IMR-90 (cell line): Measurements from ENCODE around the gene TOB2. TPM values are rescaled to one million over a fixed set of nuclear protein-coding genes. Genes with fewer than 3 reads are reported as not detected.

ENCODE experiments used
- ATAC-seq: fragments of 200-7000 bp; cut with Tn5 transposase; 2 replicates; pipeline ENCODE4 v1.9.1; 2020; ENCODE audit warnings: low read depth, mild to moderate bottlenecking, moderate library complexity
- BruUV-seq: library from RNA; stranded (reverse); fragments of 400-500 nt; replicated peaks from 2 replicates; lab custom pipeline; 2021; lab: Mats Ljungman, UMichigan
- CTCF ChIA-PET: fragments of 300-600 bp; formaldehyde crosslinking; extraction: SDS; loops from one replicate; lab custom pipeline; 2021; ENCODE audit warnings: antibody characterized with exemption; lab: Yijun Ruan, JAX
- POLR2A ChIA-PET: fragments of 300-600 bp; sonication (Branson Sonifier 250); formaldehyde crosslinking; loops from one replicate; lab custom pipeline; 2022; ENCODE audit warnings: antibody characterized with exemption; ENCODE audit not compliant: unreplicated experiment; lab: Charles Lee
- DNase-seq: peaks from one replicate; pipeline ENCODE4 v3.0.0; 2013
- H2AFZ ChIP-seq: replicated peaks from 2 replicates; pipeline ENCODE3; 2013; ENCODE audit warnings: low read length, mild to moderate bottlenecking; ENCODE audit not compliant: poor library complexity
- H2AK5ac ChIP-seq: 2 replicates; pipeline ENCODE4 v1.6.1; 2013; ENCODE audit warnings: low read depth, low read length, inconsistent platforms
- H2AK9ac ChIP-seq: replicated peaks from 2 replicates; pipeline ENCODE3; 2013; ENCODE audit warnings: mild to moderate bottlenecking, low read depth, low read length, moderate library complexity; ENCODE audit not compliant: poor library complexity
- H2BK120ac ChIP-seq: 2 replicates; pipeline ENCODE4 v1.6.1; 2013; ENCODE audit warnings: low read depth, low read length, inconsistent platforms
- H2BK15ac ChIP-seq: 3 replicates; pipeline ENCODE4 v1.6.1; 2013; ENCODE audit warnings: low read depth, low read length, inconsistent platforms
- H2BK20ac ChIP-seq: 2 replicates; pipeline ENCODE4 v1.6.1; 2013; ENCODE audit warnings: low read depth, mild to moderate bottlenecking, inconsistent platforms, low read length, moderate library complexity
- H2BK5ac ChIP-seq: 2 replicates; pipeline ENCODE4 v1.6.1; 2013; ENCODE audit warnings: mild to moderate bottlenecking, low read depth, low read length, inconsistent platforms; ENCODE audit not compliant: poor library complexity, severe bottlenecking
- H3K14ac ChIP-seq: replicated peaks from 2 replicates; pipeline ENCODE4 v1.6.1; 2013; ENCODE audit warnings: low read depth, low read length, inconsistent platforms
- H3K18ac ChIP-seq: 2 replicates; pipeline ENCODE4 v1.6.1; 2013; ENCODE audit warnings: low read depth, low read length, control low read depth
- H3K23ac ChIP-seq: 2 replicates; pipeline ENCODE4 v1.6.1; 2013; ENCODE audit warnings: low read depth, low read length, inconsistent platforms
- H3K27ac ChIP-seq: 2 replicates; pipeline ENCODE4 v1.5.1; 2013; ENCODE audit warnings: mild to moderate bottlenecking, control low read depth, low read length; ENCODE audit not compliant: insufficient read depth
- H3K27me3 ChIP-seq: 2 replicates; pipeline ENCODE4 v1.6.1; 2013; ENCODE audit warnings: low read length; ENCODE audit not compliant: control insufficient read depth, insufficient read depth
- H3K36me3 ChIP-seq: 2 replicates; pipeline ENCODE4 v1.6.1; 2013; ENCODE audit warnings: low read length, mixed read lengths; ENCODE audit not compliant: control insufficient read depth, insufficient read depth
- H3K4ac ChIP-seq: 2 replicates; pipeline ENCODE4 v1.6.1; 2013; ENCODE audit warnings: low read depth, low read length, inconsistent platforms
- H3K4me1 ChIP-seq: 2 replicates; pipeline ENCODE4 v1.6.1; 2013; ENCODE audit warnings: low read length, mixed read lengths; ENCODE audit not compliant: control insufficient read depth, insufficient read depth
- H3K4me2 ChIP-seq: 2 replicates; pipeline ENCODE4 v1.6.1; 2013; ENCODE audit warnings: low read depth, mild to moderate bottlenecking, control low read depth, low read length, moderate library complexity
- H3K4me3 ChIP-seq: 2 replicates; pipeline ENCODE4 v1.5.1; 2013; ENCODE audit warnings: low read depth, mild to moderate bottlenecking, control low read depth, low read length, moderate library complexity; ENCODE audit not compliant: insufficient read depth
- H3K56ac ChIP-seq: 2 replicates; pipeline ENCODE4 v1.6.1; 2013; ENCODE audit warnings: low read length, inconsistent platforms; ENCODE audit not compliant: insufficient read depth; ENCODE audit errors: extremely low read depth
- H3K79me1 ChIP-seq, 2 experiments: 2 replicates each; pipeline ENCODE4 v1.6.1; 2013; ENCODE audit warnings: low read length in 2 of 2, inconsistent platforms in 1 of 2, low read depth in 1 of 2
- H3K9ac ChIP-seq: 2 replicates; pipeline ENCODE4 v1.6.1; 2013; ENCODE audit warnings: low read depth, low read length, control low read depth
- H3K9me1 ChIP-seq: 2 replicates; pipeline ENCODE4 v1.6.1; 2013; ENCODE audit warnings: low read length, inconsistent platforms; ENCODE audit not compliant: insufficient read depth
- H3K9me3 ChIP-seq: 2 replicates; pipeline ENCODE4 v1.6.1; 2013; ENCODE audit warnings: low read length; ENCODE audit not compliant: control insufficient read depth, insufficient read depth
- H4K20me1 ChIP-seq: 2 replicates; pipeline ENCODE4 v1.6.1; 2013; ENCODE audit warnings: low read length, inconsistent platforms; ENCODE audit not compliant: insufficient read depth
- H4K5ac ChIP-seq: 2 replicates; pipeline ENCODE4 v1.6.1; 2013; ENCODE audit warnings: mild to moderate bottlenecking, low read depth, low read length, control low read depth
- H4K8ac ChIP-seq, 2 experiments: 2 replicates each; pipeline ENCODE4 v1.6.1; 2013; ENCODE audit warnings: low read depth in 2 of 2, low read length in 2 of 2, control low read depth in 1 of 2, inconsistent platforms in 1 of 2
- H4K91ac ChIP-seq: 2 replicates; pipeline ENCODE4 v1.6.1; 2013; ENCODE audit warnings: low read depth, low read length, inconsistent platforms; ENCODE audit not compliant: insufficient read depth
- BHLHE40 ChIP-seq: fragments of 150-350 bp; IDR thresholded peaks from 2 replicates; pipeline ENCODE4 v1.6.1; 2016; ENCODE audit warnings: mild to moderate bottlenecking, low read depth, low read length
- CEBPB ChIP-seq: IDR thresholded peaks from 2 replicates; pipeline ENCODE4 v1.6.1; 2012; ENCODE audit warnings: low read depth, low read length, improper control_type of control experiment
- CHD1 ChIP-seq: IDR thresholded peaks from 2 replicates; pipeline ENCODE4 v1.6.1; 2012; ENCODE audit warnings: low read depth, low read length, improper control_type of control experiment
- FOS ChIP-seq: fragments of 150-350 bp; IDR thresholded peaks from 2 replicates; pipeline ENCODE4 v1.6.1; 2016; ENCODE audit warnings: low read depth, low read length
- MAFK ChIP-seq: IDR thresholded peaks from 2 replicates; pipeline ENCODE4 v1.6.1; 2012; ENCODE audit warnings: low read depth, low read length, improper control_type of control experiment
- MAZ ChIP-seq: IDR thresholded peaks from 2 replicates; pipeline ENCODE4 v1.6.1; 2012; ENCODE audit warnings: low read depth, mild to moderate bottlenecking, low read length, improper control_type of control experiment, moderate library complexity, borderline replicate concordance
- MXI1 ChIP-seq: IDR thresholded peaks from 2 replicates; pipeline ENCODE4 v1.6.1; 2012; ENCODE audit warnings: low read depth, mild to moderate bottlenecking, low read length, moderate library complexity, borderline replicate concordance
- NFE2L2 ChIP-seq: fragments of 150-350 bp; IDR thresholded peaks from 2 replicates; pipeline ENCODE4 v1.6.1; 2016; ENCODE audit warnings: low read depth, mild to moderate bottlenecking, low read length
- POLR2A ChIP-seq: IDR thresholded peaks from 2 replicates; pipeline ENCODE4 v1.6.1; 2012; ENCODE audit warnings: mild to moderate bottlenecking, low read depth, low read length
- RAD21 ChIP-seq: IDR thresholded peaks from 2 replicates; pipeline ENCODE4 v1.6.1; 2012; ENCODE audit warnings: low read length, improper control_type of control experiment
- RCOR1 ChIP-seq: IDR thresholded peaks from 2 replicates; pipeline ENCODE4 v1.6.1; 2012; ENCODE audit warnings: mild to moderate bottlenecking, low read length, improper control_type of control experiment; ENCODE audit not compliant: insufficient replicate concordance
- RFX5 ChIP-seq: IDR thresholded peaks from 2 replicates; pipeline ENCODE4 v1.8.0; 2012; ENCODE audit warnings: low read depth, mild to moderate bottlenecking, low read length, moderate library complexity
- SMC3 ChIP-seq: fragments of 150-350 bp; IDR thresholded peaks from 2 replicates; pipeline ENCODE4 v1.6.1; 2016; ENCODE audit warnings: low read depth, mild to moderate bottlenecking, antibody characterized with exemption, low read length, moderate library complexity
- WGBS, 2 experiments: methylation state at CpG; one replicate each; pipeline versions ENCODE4 v1.1.5 to v1.1.7; 2013; ENCODE audit warnings: missing lambda C conversion rate in 2 of 2; ENCODE audit not compliant: insufficient read length in 1 of 2; ENCODE audit errors: extremely low coverage in 2 of 2; 5-methylcytosine and 5-hydroxymethylcytosine counted together
- dilution Hi-C: fragments of 300-500 bp; cut with HindIII; formaldehyde crosslinking; loops from one replicate; pipeline ENCODE4 v1.14.3; 2018; ENCODE audit warnings: low sequenced_read_pairs; ENCODE audit not compliant: unreplicated experiment
- in situ Hi-C: fragments of 300-500 bp; cut with MboI; formaldehyde crosslinking; loops from 3 replicates; pipeline ENCODE4 v1.14.3; 2019; ENCODE audit warnings: low sequenced_read_pairs, inconsistent platforms, mixed read lengths
- intact Hi-C: fragments of 100-400 bp; cut with micrococcal nuclease; formaldehyde crosslinking; loops from 2 replicates; pipeline ENCODE4 v1.10.0; 2022
- polyA plus RNA-seq, 3 experiments: library from polyadenylated mRNA; depleted of rRNA; stranded (reverse); fragments of >200 nt; gene quantifications; 2 replicates each; pipeline ENCODE4 v1.2.3, GENCODE V29; 2012; ENCODE audit warnings: low replicate concordance in 1 of 3
- total RNA-seq: library from RNA; depleted of rRNA; stranded (reverse); fragments of >200 nt; gene quantifications from 2 replicates; pipeline ENCODE4 v1.2.3, GENCODE V29; 2012
- TF ChIP-seq, protein P1 (sequence below): conservative IDR thresholded peaks from 2 replicates; pipeline ENCODE4 v1.5.1; 2012; ENCODE audit warnings: mild to moderate bottlenecking, low read depth, low read length, improper control_type of control experiment
- TF ChIP-seq, protein P2 (sequence below): fragments of 150-350 bp; IDR thresholded peaks from 2 replicates; pipeline ENCODE4 v1.6.1; 2017; ENCODE audit warnings: mild to moderate bottlenecking, antibody characterized with exemption, low read length, low read depth

Gene TOB2
- total and polyA plus RNA-seq, 2 of the 4 experiments (the other 2 are of a cell fraction): 17.4 to 23.3 TPM

DNA sequence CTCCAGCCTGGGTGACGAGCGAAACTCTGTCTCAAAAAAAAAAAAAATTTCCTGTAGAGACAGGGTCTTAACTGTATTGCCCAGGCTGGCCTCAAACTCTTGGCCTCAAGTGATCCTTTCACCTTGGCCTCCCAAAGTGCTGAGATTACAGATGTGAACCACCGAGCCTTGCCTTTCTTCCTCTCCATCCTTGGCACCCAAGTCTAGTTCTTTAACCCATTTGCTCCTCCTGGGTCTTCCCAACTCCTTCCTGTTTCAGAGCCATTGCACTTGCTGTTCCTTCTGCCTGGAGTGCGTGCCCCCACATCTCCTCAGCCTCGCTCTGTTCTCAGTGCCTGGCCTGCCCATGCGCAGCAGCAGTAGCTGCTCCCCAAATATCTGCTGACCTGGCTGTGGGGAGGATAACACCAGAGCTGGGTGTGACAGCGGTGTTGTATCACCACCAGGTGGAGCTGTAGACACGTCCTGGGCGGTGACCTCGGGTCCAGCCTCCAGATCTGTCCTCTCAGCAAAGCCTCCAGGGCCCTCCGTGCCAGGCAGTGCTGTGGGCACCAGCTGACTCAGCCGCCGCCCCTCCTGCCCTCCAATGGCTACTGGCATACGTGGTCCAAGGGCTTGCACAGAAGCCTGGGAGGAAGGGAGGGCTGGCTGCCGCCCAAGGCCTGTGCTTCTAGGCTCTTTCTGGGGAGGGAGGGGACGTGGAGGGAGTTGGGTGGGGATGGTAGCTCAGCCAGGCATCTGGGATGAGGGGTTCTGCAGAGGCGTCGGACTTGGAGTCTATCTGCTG, 42.9 kb downstream of the TOB2 start:
- Histone ChIP-seq H2AFZ (peak overlapping the region; percentile 91), H2AK9ac (peak overlapping the region; percentile 83), H3K27me3 (no peaks in the 10 kb centered on the region), H3K4me1 (peaks cover 13% of the 10 kb centered on the region), H3K9me1 (peaks cover 9% of the 10 kb centered on the region), H3K4me2 (no peak overlapping the region), H2AK5ac (peak overlapping the region; percentile 92), H4K8ac (peak overlapping the region in 1 of 2 experiments; percentile 79; a peak in 1 of 4 replicates), H3K27ac (no peak overlapping the region), H3K23ac (no peak overlapping the region), H2BK5ac (no peak overlapping the region), H3K56ac (no peak overlapping the region), H4K20me1 (no peaks in the 10 kb centered on the region), H3K9ac (no peak overlapping the region), H4K5ac (peak overlapping the region; percentile 68), H3K79me1 (no peaks in the 10 kb centered on the region; a peak in 1 of 4 replicates), H3K4ac (peak overlapping the region; percentile 36), H2BK15ac (no peak overlapping the region), H3K14ac (no peak overlapping the region; the same call in 1 of the 2 replicates), H3K36me3 (no peaks in the 10 kb centered on the region), H2BK120ac (peak overlapping the region; percentile 5; the same call in 1 of the 2 replicates), H2BK20ac (no peak overlapping the region), H3K18ac (no peak overlapping the region), H4K91ac (peak overlapping the region; percentile 78), H3K9me3 (no peaks in the 10 kb centered on the region), H3K4me3 (no peak overlapping the region)
- ChIA-PET CTCF (interaction anchor here (0.5 to 4.0 kb wide), 12 partner anchors 10 to 153 kb away, joined by 3 to 35 read pairs (median 4); partner anchors contain the start of genes POLR3H, TEF and TOB2), POLR2A (interaction anchor here (0.9 kb wide), 1 partner anchor 42 kb away, joined by 3 read pairs; no protein-coding TSS in a partner anchor)
- DNase-seq (peak; percentile 78), ATAC-seq (peak; percentile 91)
- in situ Hi-C loops: loop anchor here (5.0 to 10.0 kb wide), 2 partner anchors 114 to 201 kb away; no protein-coding TSS in a partner anchor
- dilution Hi-C loops: no loop called here
- WGBS, 2 experiments: 4% methylated on average over 9 of the region's 18 CpGs; no CpG with 5 or more reads in 1 of the 2 experiments
- intact Hi-C loops: loop anchor here (1.0 kb wide), 1 partner anchor 114 kb away; no protein-coding TSS in a partner anchor
- no TSS peak for BruUV-seq
- 0 out of 2 replicates have a peak, but pooled peaks have one; percentile 7 for TF ChIP-seq NFE2L2
- TF ChIP-seq, protein P1, sequence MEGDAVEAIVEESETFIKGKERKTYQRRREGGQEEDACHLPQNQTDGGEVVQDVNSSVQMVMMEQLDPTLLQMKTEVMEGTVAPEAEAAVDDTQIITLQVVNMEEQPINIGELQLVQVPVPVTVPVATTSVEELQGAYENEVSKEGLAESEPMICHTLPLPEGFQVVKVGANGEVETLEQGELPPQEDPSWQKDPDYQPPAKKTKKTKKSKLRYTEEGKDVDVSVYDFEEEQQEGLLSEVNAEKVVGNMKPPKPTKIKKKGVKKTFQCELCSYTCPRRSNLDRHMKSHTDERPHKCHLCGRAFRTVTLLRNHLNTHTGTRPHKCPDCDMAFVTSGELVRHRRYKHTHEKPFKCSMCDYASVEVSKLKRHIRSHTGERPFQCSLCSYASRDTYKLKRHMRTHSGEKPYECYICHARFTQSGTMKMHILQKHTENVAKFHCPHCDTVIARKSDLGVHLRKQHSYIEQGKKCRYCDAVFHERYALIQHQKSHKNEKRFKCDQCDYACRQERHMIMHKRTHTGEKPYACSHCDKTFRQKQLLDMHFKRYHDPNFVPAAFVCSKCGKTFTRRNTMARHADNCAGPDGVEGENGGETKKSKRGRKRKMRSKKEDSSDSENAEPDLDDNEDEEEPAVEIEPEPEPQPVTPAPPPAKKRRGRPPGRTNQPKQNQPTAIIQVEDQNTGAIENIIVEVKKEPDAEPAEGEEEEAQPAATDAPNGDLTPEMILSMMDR: peak; percentile 92
- peak; percentile 94 for TF ChIP-seq RAD21
- no peak for TF ChIP-seq CEBPB
- no peak for TF ChIP-seq RFX5
- TF ChIP-seq, protein P2, sequence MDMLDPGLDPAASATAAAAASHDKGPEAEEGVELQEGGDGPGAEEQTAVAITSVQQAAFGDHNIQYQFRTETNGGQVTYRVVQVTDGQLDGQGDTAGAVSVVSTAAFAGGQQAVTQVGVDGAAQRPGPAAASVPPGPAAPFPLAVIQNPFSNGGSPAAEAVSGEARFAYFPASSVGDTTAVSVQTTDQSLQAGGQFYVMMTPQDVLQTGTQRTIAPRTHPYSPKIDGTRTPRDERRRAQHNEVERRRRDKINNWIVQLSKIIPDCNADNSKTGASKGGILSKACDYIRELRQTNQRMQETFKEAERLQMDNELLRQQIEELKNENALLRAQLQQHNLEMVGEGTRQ: 0 out of 2 replicates have a peak, but pooled peaks have one; percentile 7
- peak; percentile 95 for TF ChIP-seq SMC3
- TF ChIP-seq MAZ: peak; percentile 27; the same call in 1 of the 2 replicates
- TF ChIP-seq CHD1: no peak
- no peak for TF ChIP-seq FOS
- no peak for TF ChIP-seq POLR2A
- no peak for TF ChIP-seq BHLHE40
- TF ChIP-seq MAFK: peak; percentile 89
- no peak for TF ChIP-seq MXI1
- TF ChIP-seq RCOR1: no peak
